GM12872 (cell line): ENCODE data around the gene UGT1A3.

ENCODE experiments used
- TF ChIP-seq, protein P1 (sequence below): IDR thresholded peaks from 3 replicates; pipeline ENCODE4 v1.5.1; 2011; ENCODE audit warnings: low read depth, mild to moderate bottlenecking, low read length, moderate library complexity; ENCODE audit not compliant: insufficient read depth

Gene UGT1A3

GRCh38 chr2:233745073-233745755 is 16.4 kb downstream of the UGT1A3 start:
- TF ChIP-seq, protein P1, sequence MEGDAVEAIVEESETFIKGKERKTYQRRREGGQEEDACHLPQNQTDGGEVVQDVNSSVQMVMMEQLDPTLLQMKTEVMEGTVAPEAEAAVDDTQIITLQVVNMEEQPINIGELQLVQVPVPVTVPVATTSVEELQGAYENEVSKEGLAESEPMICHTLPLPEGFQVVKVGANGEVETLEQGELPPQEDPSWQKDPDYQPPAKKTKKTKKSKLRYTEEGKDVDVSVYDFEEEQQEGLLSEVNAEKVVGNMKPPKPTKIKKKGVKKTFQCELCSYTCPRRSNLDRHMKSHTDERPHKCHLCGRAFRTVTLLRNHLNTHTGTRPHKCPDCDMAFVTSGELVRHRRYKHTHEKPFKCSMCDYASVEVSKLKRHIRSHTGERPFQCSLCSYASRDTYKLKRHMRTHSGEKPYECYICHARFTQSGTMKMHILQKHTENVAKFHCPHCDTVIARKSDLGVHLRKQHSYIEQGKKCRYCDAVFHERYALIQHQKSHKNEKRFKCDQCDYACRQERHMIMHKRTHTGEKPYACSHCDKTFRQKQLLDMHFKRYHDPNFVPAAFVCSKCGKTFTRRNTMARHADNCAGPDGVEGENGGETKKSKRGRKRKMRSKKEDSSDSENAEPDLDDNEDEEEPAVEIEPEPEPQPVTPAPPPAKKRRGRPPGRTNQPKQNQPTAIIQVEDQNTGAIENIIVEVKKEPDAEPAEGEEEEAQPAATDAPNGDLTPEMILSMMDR, result no peak

DNA sequence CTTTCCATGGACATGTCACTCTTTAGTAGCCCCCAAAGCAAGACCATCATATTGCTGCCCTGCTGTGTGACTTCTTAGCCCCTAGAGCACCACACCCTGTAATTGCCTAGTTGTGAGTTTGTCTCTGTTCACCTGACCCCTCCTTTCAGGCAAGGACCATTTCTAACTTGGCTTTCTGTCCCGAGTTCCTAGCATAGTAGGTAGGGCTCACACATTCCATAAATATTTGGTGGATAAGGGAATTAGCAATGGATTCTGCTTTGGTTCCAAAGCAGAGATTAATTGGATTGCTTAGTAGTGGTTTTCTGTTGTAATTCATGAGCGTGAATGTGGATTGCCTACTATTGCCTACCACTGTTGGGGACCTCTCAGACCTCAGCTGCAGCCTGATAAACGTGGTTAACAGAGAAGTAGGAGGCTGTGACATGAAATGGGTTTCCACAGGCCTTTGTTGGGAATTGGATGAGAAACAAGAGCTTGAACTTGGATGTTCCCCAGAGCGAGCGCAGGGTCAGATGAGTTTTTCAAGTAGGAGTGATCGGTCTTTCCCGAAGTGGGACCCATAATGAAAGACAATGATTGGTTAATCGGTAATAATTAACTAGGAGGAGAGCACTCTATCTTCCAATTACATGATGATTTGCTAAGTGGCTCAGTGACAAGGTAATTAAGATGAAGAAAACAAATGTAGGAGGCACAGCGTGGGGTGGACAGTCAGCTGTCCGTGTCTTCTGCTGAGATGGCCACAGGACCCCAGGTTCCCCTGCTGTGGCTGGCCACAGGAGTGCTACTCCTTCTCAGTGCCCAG is 17.8 kb downstream of the UGT1A3 start:
- TF ChIP-seq, protein P1, result no peak

DNA sequence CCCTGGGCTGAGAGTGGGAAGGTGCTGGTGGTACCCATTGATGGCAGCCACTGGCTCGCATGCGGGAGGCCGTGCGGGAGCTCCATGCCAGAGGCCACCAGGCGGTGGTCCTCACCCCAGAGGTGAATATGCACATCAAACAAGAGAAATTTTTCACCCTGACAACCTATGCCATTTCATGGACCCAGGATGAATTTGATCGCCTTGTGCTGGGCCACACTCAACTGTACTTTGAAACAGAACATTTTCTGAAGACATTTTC is 18.4 kb downstream of the UGT1A3 start:
- TF ChIP-seq, protein P1, result no peak

- TF ChIP-seq, protein P1, result no peak
These were observed 26.2 kb downstream of the UGT1A3 start for GRCh38 chr2:233754872-233755611.

- TF ChIP-seq, protein P1, result no peak
These were observed 27.7 kb downstream of the UGT1A3 start for GRCh38 chr2:233756429-233757081.

DNA sequence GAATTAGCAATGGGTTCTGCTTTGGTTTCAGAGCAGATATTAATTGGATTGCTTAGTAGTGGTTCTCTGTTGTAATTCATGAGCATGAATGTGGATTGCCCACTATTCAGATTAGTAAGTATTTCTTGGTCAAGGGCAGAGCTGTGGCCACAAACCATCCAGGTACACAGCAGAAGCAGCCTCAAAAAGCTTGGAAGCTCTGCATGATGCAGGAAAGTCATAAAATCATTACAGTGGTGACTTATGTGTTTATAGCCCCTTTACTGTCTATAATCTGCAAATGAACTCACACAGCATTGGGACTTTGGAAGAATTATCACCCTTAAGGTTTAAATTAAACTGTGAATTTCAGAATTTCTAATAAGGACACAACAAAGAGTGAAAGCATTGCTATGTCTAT is 29.3 kb downstream of the UGT1A3 start:
- TF ChIP-seq, protein P1, result no peak

DNA sequence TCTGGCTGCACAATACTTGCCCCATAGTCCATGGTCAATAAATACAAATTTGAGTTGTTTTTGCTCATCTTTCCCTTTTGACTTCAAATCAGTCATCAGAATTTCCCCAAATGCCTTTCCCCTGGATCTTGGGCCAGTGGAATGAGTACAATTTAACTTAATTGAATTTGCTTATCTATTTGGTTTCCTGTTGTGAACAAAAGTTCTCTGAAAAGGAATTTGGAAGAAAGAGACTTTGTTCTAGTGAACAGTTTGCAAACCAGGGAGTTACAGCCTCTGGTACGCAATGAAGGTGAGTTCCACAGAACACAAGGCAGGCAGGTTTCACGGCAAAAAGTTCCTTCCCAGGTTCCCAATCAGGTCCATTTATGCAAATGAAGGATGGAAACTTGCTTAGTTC is 30.0 kb downstream of the UGT1A3 start:
- TF ChIP-seq, protein P1, result no peak
